IMR-90 (cell line): ENCODE measurements around the gene AMBP. TPM values are rescaled to one million over a fixed set of nuclear protein-coding genes. Genes with fewer than 3 reads are reported as not detected.

Source experiments
- ATAC-seq: fragments of 200-7000 bp; cut with Tn5 transposase; 2 replicates; pipeline ENCODE4 v1.9.1; 2020; ENCODE audit warnings: low read depth, mild to moderate bottlenecking, moderate library complexity
- BruUV-seq: library from RNA; stranded (reverse); fragments of 400-500 nt; replicated peaks from 2 replicates; lab custom pipeline; 2021; lab: Mats Ljungman, UMichigan
- CTCF ChIA-PET: fragments of 300-600 bp; formaldehyde crosslinking; extraction: SDS; loops from one replicate; lab custom pipeline; 2021; ENCODE audit warnings: antibody characterized with exemption; lab: Yijun Ruan, JAX
- POLR2A ChIA-PET: fragments of 300-600 bp; sonication (Branson Sonifier 250); formaldehyde crosslinking; loops from one replicate; lab custom pipeline; 2022; ENCODE audit warnings: antibody characterized with exemption; ENCODE audit not compliant: unreplicated experiment; lab: Charles Lee
- DNase-seq: peaks from one replicate; pipeline ENCODE4 v3.0.0; 2013
- H2AFZ ChIP-seq: replicated peaks from 2 replicates; pipeline ENCODE3; 2013; ENCODE audit warnings: low read length, mild to moderate bottlenecking; ENCODE audit not compliant: poor library complexity
- H2AK5ac ChIP-seq: 2 replicates; pipeline ENCODE4 v1.6.1; 2013; ENCODE audit warnings: low read depth, low read length, inconsistent platforms
- H2AK9ac ChIP-seq: replicated peaks from 2 replicates; pipeline ENCODE3; 2013; ENCODE audit warnings: mild to moderate bottlenecking, low read depth, low read length, moderate library complexity; ENCODE audit not compliant: poor library complexity
- H2BK120ac ChIP-seq: 2 replicates; pipeline ENCODE4 v1.6.1; 2013; ENCODE audit warnings: low read depth, low read length, inconsistent platforms
- H2BK15ac ChIP-seq: 3 replicates; pipeline ENCODE4 v1.6.1; 2013; ENCODE audit warnings: low read depth, low read length, inconsistent platforms
- H2BK20ac ChIP-seq: 2 replicates; pipeline ENCODE4 v1.6.1; 2013; ENCODE audit warnings: low read depth, mild to moderate bottlenecking, inconsistent platforms, low read length, moderate library complexity
- H2BK5ac ChIP-seq: 2 replicates; pipeline ENCODE4 v1.6.1; 2013; ENCODE audit warnings: mild to moderate bottlenecking, low read depth, low read length, inconsistent platforms; ENCODE audit not compliant: poor library complexity, severe bottlenecking
- H3K14ac ChIP-seq: replicated peaks from 2 replicates; pipeline ENCODE4 v1.6.1; 2013; ENCODE audit warnings: low read depth, low read length, inconsistent platforms
- H3K18ac ChIP-seq: 2 replicates; pipeline ENCODE4 v1.6.1; 2013; ENCODE audit warnings: low read depth, low read length, control low read depth
- H3K23ac ChIP-seq: 2 replicates; pipeline ENCODE4 v1.6.1; 2013; ENCODE audit warnings: low read depth, low read length, inconsistent platforms
- H3K27ac ChIP-seq: 2 replicates; pipeline ENCODE4 v1.5.1; 2013; ENCODE audit warnings: mild to moderate bottlenecking, control low read depth, low read length; ENCODE audit not compliant: insufficient read depth
- H3K27me3 ChIP-seq: 2 replicates; pipeline ENCODE4 v1.6.1; 2013; ENCODE audit warnings: low read length; ENCODE audit not compliant: control insufficient read depth, insufficient read depth
- H3K36me3 ChIP-seq: 2 replicates; pipeline ENCODE4 v1.6.1; 2013; ENCODE audit warnings: low read length, mixed read lengths; ENCODE audit not compliant: control insufficient read depth, insufficient read depth
- H3K4ac ChIP-seq: 2 replicates; pipeline ENCODE4 v1.6.1; 2013; ENCODE audit warnings: low read depth, low read length, inconsistent platforms
- H3K4me1 ChIP-seq: 2 replicates; pipeline ENCODE4 v1.6.1; 2013; ENCODE audit warnings: low read length, mixed read lengths; ENCODE audit not compliant: control insufficient read depth, insufficient read depth
- H3K4me2 ChIP-seq: 2 replicates; pipeline ENCODE4 v1.6.1; 2013; ENCODE audit warnings: low read depth, mild to moderate bottlenecking, control low read depth, low read length, moderate library complexity
- H3K4me3 ChIP-seq: 2 replicates; pipeline ENCODE4 v1.5.1; 2013; ENCODE audit warnings: low read depth, mild to moderate bottlenecking, control low read depth, low read length, moderate library complexity; ENCODE audit not compliant: insufficient read depth
- H3K56ac ChIP-seq: 2 replicates; pipeline ENCODE4 v1.6.1; 2013; ENCODE audit warnings: low read length, inconsistent platforms; ENCODE audit not compliant: insufficient read depth; ENCODE audit errors: extremely low read depth
- H3K79me1 ChIP-seq, 2 experiments: 2 replicates each; pipeline ENCODE4 v1.6.1; 2013; ENCODE audit warnings: low read length in 2 of 2, inconsistent platforms in 1 of 2, low read depth in 1 of 2
- H3K9ac ChIP-seq: 2 replicates; pipeline ENCODE4 v1.6.1; 2013; ENCODE audit warnings: low read depth, low read length, control low read depth
- H3K9me1 ChIP-seq: 2 replicates; pipeline ENCODE4 v1.6.1; 2013; ENCODE audit warnings: low read length, inconsistent platforms; ENCODE audit not compliant: insufficient read depth
- H3K9me3 ChIP-seq: 2 replicates; pipeline ENCODE4 v1.6.1; 2013; ENCODE audit warnings: low read length; ENCODE audit not compliant: control insufficient read depth, insufficient read depth
- H4K20me1 ChIP-seq: 2 replicates; pipeline ENCODE4 v1.6.1; 2013; ENCODE audit warnings: low read length, inconsistent platforms; ENCODE audit not compliant: insufficient read depth
- H4K5ac ChIP-seq: 2 replicates; pipeline ENCODE4 v1.6.1; 2013; ENCODE audit warnings: mild to moderate bottlenecking, low read depth, low read length, control low read depth
- H4K8ac ChIP-seq, 2 experiments: 2 replicates each; pipeline ENCODE4 v1.6.1; 2013; ENCODE audit warnings: low read depth in 2 of 2, low read length in 2 of 2, control low read depth in 1 of 2, inconsistent platforms in 1 of 2
- H4K91ac ChIP-seq: 2 replicates; pipeline ENCODE4 v1.6.1; 2013; ENCODE audit warnings: low read depth, low read length, inconsistent platforms; ENCODE audit not compliant: insufficient read depth
- BHLHE40 ChIP-seq: fragments of 150-350 bp; IDR thresholded peaks from 2 replicates; pipeline ENCODE4 v1.6.1; 2016; ENCODE audit warnings: mild to moderate bottlenecking, low read depth, low read length
- CEBPB ChIP-seq: IDR thresholded peaks from 2 replicates; pipeline ENCODE4 v1.6.1; 2012; ENCODE audit warnings: low read depth, low read length, improper control_type of control experiment
- CHD1 ChIP-seq: IDR thresholded peaks from 2 replicates; pipeline ENCODE4 v1.6.1; 2012; ENCODE audit warnings: low read depth, low read length, improper control_type of control experiment
- CTCF ChIP-seq: conservative IDR thresholded peaks from 2 replicates; pipeline ENCODE4 v1.5.1; 2012; ENCODE audit warnings: mild to moderate bottlenecking, low read depth, low read length, improper control_type of control experiment
- ELK1 ChIP-seq: fragments of 150-350 bp; IDR thresholded peaks from 2 replicates; pipeline ENCODE4 v1.6.1; 2016; ENCODE audit warnings: low read depth, mild to moderate bottlenecking, low read length, moderate library complexity, borderline replicate concordance
- FOS ChIP-seq: fragments of 150-350 bp; IDR thresholded peaks from 2 replicates; pipeline ENCODE4 v1.6.1; 2016; ENCODE audit warnings: low read depth, low read length
- MAFK ChIP-seq: IDR thresholded peaks from 2 replicates; pipeline ENCODE4 v1.6.1; 2012; ENCODE audit warnings: low read depth, low read length, improper control_type of control experiment
- MAZ ChIP-seq: IDR thresholded peaks from 2 replicates; pipeline ENCODE4 v1.6.1; 2012; ENCODE audit warnings: low read depth, mild to moderate bottlenecking, low read length, improper control_type of control experiment, moderate library complexity, borderline replicate concordance
- MXI1 ChIP-seq: IDR thresholded peaks from 2 replicates; pipeline ENCODE4 v1.6.1; 2012; ENCODE audit warnings: low read depth, mild to moderate bottlenecking, low read length, moderate library complexity, borderline replicate concordance
- NFE2L2 ChIP-seq: fragments of 150-350 bp; IDR thresholded peaks from 2 replicates; pipeline ENCODE4 v1.6.1; 2016; ENCODE audit warnings: low read depth, mild to moderate bottlenecking, low read length
- POLR2A ChIP-seq: IDR thresholded peaks from 2 replicates; pipeline ENCODE4 v1.6.1; 2012; ENCODE audit warnings: mild to moderate bottlenecking, low read depth, low read length
- RAD21 ChIP-seq: IDR thresholded peaks from 2 replicates; pipeline ENCODE4 v1.6.1; 2012; ENCODE audit warnings: low read length, improper control_type of control experiment
- RCOR1 ChIP-seq: IDR thresholded peaks from 2 replicates; pipeline ENCODE4 v1.6.1; 2012; ENCODE audit warnings: mild to moderate bottlenecking, low read length, improper control_type of control experiment; ENCODE audit not compliant: insufficient replicate concordance
- RFX5 ChIP-seq: IDR thresholded peaks from 2 replicates; pipeline ENCODE4 v1.8.0; 2012; ENCODE audit warnings: low read depth, mild to moderate bottlenecking, low read length, moderate library complexity
- SMC3 ChIP-seq: fragments of 150-350 bp; IDR thresholded peaks from 2 replicates; pipeline ENCODE4 v1.6.1; 2016; ENCODE audit warnings: low read depth, mild to moderate bottlenecking, antibody characterized with exemption, low read length, moderate library complexity
- USF2 ChIP-seq: fragments of 150-350 bp; IDR thresholded peaks from 2 replicates; pipeline ENCODE4 v1.6.1; 2017; ENCODE audit warnings: mild to moderate bottlenecking, antibody characterized with exemption, low read length, low read depth
- WGBS, 2 experiments: methylation state at CpG; one replicate each; pipeline versions ENCODE4 v1.1.5 to v1.1.7; 2013; ENCODE audit warnings: missing lambda C conversion rate in 2 of 2; ENCODE audit not compliant: insufficient read length in 1 of 2; ENCODE audit errors: extremely low coverage in 2 of 2; 5-methylcytosine and 5-hydroxymethylcytosine counted together
- dilution Hi-C: fragments of 300-500 bp; cut with HindIII; formaldehyde crosslinking; loops from one replicate; pipeline ENCODE4 v1.14.3; 2018; ENCODE audit warnings: low sequenced_read_pairs; ENCODE audit not compliant: unreplicated experiment
- in situ Hi-C: fragments of 300-500 bp; cut with MboI; formaldehyde crosslinking; loops from 3 replicates; pipeline ENCODE4 v1.14.3; 2019; ENCODE audit warnings: low sequenced_read_pairs, inconsistent platforms, mixed read lengths
- intact Hi-C: fragments of 100-400 bp; cut with micrococcal nuclease; formaldehyde crosslinking; loops from 2 replicates; pipeline ENCODE4 v1.10.0; 2022
- polyA plus RNA-seq, 3 experiments: library from polyadenylated mRNA; depleted of rRNA; stranded (reverse); fragments of >200 nt; gene quantifications; 2 replicates each; pipeline ENCODE4 v1.2.3, GENCODE V29; 2012; ENCODE audit warnings: low replicate concordance in 1 of 3
- total RNA-seq: library from RNA; depleted of rRNA; stranded (reverse); fragments of >200 nt; gene quantifications from 2 replicates; pipeline ENCODE4 v1.2.3, GENCODE V29; 2012

AMBP gene
- total and polyA plus RNA-seq, 2 of the 4 experiments (the other 2 are of a cell fraction), result not detected

GRCh38 chr9:114087721-114088120, 9.6 kb upstream of the AMBP start:
- POLR2A ChIA-PET, result no interaction called here
- no peak for ATAC-seq
- in situ Hi-C loops, result no loop called here

More at GRCh38 chr9:114087721-114088120, 9.6 kb upstream of the AMBP start:
- H4K8ac ChIP-seq, result no peak overlapping the region
- no peak overlapping the region for H3K27ac ChIP-seq
- H2BK20ac ChIP-seq, result no peak overlapping the region
- no peak overlapping the region for H3K14ac ChIP-seq
- intact Hi-C loops, result no loop called here
- no peaks in the 10 kb centered on the region for H3K9me1 ChIP-seq
- no peak overlapping the region for H4K5ac ChIP-seq
- H2BK15ac ChIP-seq, result no peak overlapping the region
- TF ChIP-seq BHLHE40 (no peak), CEBPB (no peak), USF2 (no peak), CTCF (no peak), MAFK (no peak), ELK1 (no peak), POLR2A (no peak), FOS (no peak), MXI1 (no peak), RAD21 (no peak), RFX5 (no peak), NFE2L2 (no peak), RCOR1 (no peak), MAZ (no peak), SMC3 (no peak), CHD1 (no peak)
- CTCF ChIA-PET, result no interaction called here
- no peak overlapping the region for H3K4ac ChIP-seq
- no peak overlapping the region for H2BK120ac ChIP-seq
- no peak overlapping the region for H3K4me2 ChIP-seq
- H3K23ac ChIP-seq, result no peak overlapping the region
- dilution Hi-C loops, result no loop called here
- no peak overlapping the region for H3K56ac ChIP-seq
- no peak for DNase-seq
- H2AK9ac ChIP-seq, result no peak overlapping the region
- no peaks in the 10 kb centered on the region for H3K79me1 ChIP-seq
- no peak overlapping the region for H2AFZ ChIP-seq
- H2AK5ac ChIP-seq, result no peak overlapping the region
- no peaks in the 10 kb centered on the region; the same call in 1 of the 2 replicates for H4K20me1 ChIP-seq
- BruUV-seq, result no TSS peak
- peaks cover 60% of the 10 kb centered on the region for H3K27me3 ChIP-seq
- H3K9ac ChIP-seq, result no peak overlapping the region
- no peaks in the 10 kb centered on the region for H3K36me3 ChIP-seq
- 0 out of 2 replicates have a peak, but pooled peaks cover 2% of the 10 kb centered on the region for H3K9me3 ChIP-seq
- H3K18ac ChIP-seq, result no peak overlapping the region
- H4K91ac ChIP-seq, result no peak overlapping the region
- no peak overlapping the region for H3K4me3 ChIP-seq
- WGBS, 2 experiments, result 57% methylated on average over 2 of the region's 7 CpGs; no CpG with 5 or more reads in 1 of the 2 experiments
- no peaks in the 10 kb centered on the region for H3K4me1 ChIP-seq
- H2BK5ac ChIP-seq, result no peak overlapping the region
